Right lobe of liver (tissue), 4 donors: ENCODE results near the gene SRSF7.

Source experiments
- CTCF ChIP-seq, 4 donors: fragments of 200-600 bp in 3 of 4; fragments of 450-650 bp in 1 of 4; IDR thresholded peaks; one replicate each; pipeline versions ENCODE4 v1.5.1 to v1.8.0; 2016 to 2022; ENCODE audit warnings: antibody characterized with exemption in 4 of 4, mild to moderate bottlenecking in 2 of 4
- POLR2A ChIP-seq: fragments of 450-650 bp; IDR thresholded peaks from one replicate; pipeline ENCODE4 v1.6.1; 2017; ENCODE audit warnings: antibody characterized with exemption, mild to moderate bottlenecking
- donor health status: DM: no; HTN: no; CAD: no.
- donor health status: DM: no; HTN: no; CAD: no.
- donor health status: DM: no; HTN: yes; CAD: no.

GRCh38 chr2:38700113-38700785 lies 50.9 kb downstream of the SRSF7 start:
- TF ChIP-seq CTCF (IDR thresholded peaks at IDR 0.05) (no peak), POLR2A (no peak)
